HG02973 (cell line): ENCODE data around the gene SATB2.
A peak's percentile ranks its signal among the peaks of the same experiment; 100 is the strongest.

Source experiments
- ATAC-seq: cut with Tn5 transposase; IDR thresholded peaks from one replicate; pipeline ENCODE4 v1.9.1; 2021; ENCODE audit warnings: moderate library complexity; ENCODE audit not compliant: unreplicated experiment

SATB2 gene

GRCh38 chr2:199466692-199467065, 8.9 kb upstream of the SATB2 start:
- ATAC-seq = no peak

- no peak for ATAC-seq
Observed at GRCh38 chr2:199465988-199466691, 8.4 kb upstream of the SATB2 start.

GRCh38 chr2:199465390-199465789, 7.7 kb upstream of the SATB2 start:
- no peak for ATAC-seq

- ATAC-seq = no peak
Observed at GRCh38 chr2:199464606-199465352, 7.0 kb upstream of the SATB2 start.

GRCh38 chr2:199463708-199464605, 6.2 kb upstream of the SATB2 start:
- no peak for ATAC-seq

- ATAC-seq = no peak
Observed at GRCh38 chr2:199462956-199463692, 5.4 kb upstream of the SATB2 start.

GRCh38 chr2:199462347-199462955, 4.7 kb upstream of the SATB2 start:
- no peak for ATAC-seq

GRCh38 chr2:199461711-199462346, 4.1 kb upstream of the SATB2 start:
- no peak for ATAC-seq

GRCh38 chr2:199460846-199461710, 3.3 kb upstream of the SATB2 start:
- no peak for ATAC-seq

GRCh38 chr2:199460101-199460671, 2.4 kb upstream of the SATB2 start:
- no peak for ATAC-seq

GRCh38 chr2:199459286-199460100, 1.8 kb upstream of the SATB2 start:
- peak; percentile 42 for ATAC-seq

- ATAC-seq = peak; percentile 22
Observed at GRCh38 chr2:199458806-199459285, 1.1 kb upstream of the SATB2 start.

- peak; percentile 21 for ATAC-seq
Observed at GRCh38 chr2:199458009-199458805, 468 bp upstream of the SATB2 start.

GRCh38 chr2:199456383-199457146, 1.2 kb downstream of the SATB2 start:
- no peak for ATAC-seq

GRCh38 chr2:199455545-199456382, 2.0 kb downstream of the SATB2 start:
- no peak for ATAC-seq
